ENCODE data around the gene ATP13A1.

DNA sequence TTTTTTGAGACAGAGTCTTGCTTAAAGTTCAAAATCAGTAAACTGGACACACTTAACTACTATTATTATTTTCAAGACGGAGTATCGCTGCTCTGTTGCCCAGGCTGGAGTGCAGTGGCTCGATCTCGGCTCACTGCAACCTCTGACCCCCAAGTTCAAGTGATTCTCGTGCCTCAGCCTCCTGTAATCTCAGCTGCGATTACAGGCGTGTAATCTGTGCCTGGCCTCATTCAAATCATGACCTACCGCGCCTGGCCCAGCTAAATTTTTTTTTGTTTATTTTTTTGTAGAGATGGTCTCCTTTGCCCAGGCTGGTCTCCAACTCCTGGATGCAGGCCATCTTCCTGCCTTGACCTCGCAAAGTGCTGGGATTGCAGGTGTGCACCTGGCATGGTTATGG is 28.2 kb upstream of the ATP13A1 start:
- TF ChIP-seq POLR2A (IDR thresholded peaks at IDR 0.05; ENCODE audit: low read depth): no peak
- TF ChIP-seq POLR2AphosphoS5 (IDR thresholded peaks at IDR 0.05): no peak
- TF ChIP-seq, protein P1, sequence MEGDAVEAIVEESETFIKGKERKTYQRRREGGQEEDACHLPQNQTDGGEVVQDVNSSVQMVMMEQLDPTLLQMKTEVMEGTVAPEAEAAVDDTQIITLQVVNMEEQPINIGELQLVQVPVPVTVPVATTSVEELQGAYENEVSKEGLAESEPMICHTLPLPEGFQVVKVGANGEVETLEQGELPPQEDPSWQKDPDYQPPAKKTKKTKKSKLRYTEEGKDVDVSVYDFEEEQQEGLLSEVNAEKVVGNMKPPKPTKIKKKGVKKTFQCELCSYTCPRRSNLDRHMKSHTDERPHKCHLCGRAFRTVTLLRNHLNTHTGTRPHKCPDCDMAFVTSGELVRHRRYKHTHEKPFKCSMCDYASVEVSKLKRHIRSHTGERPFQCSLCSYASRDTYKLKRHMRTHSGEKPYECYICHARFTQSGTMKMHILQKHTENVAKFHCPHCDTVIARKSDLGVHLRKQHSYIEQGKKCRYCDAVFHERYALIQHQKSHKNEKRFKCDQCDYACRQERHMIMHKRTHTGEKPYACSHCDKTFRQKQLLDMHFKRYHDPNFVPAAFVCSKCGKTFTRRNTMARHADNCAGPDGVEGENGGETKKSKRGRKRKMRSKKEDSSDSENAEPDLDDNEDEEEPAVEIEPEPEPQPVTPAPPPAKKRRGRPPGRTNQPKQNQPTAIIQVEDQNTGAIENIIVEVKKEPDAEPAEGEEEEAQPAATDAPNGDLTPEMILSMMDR (IDR thresholded peaks at IDR 0.05): no peak
- TF ChIP-seq EP300 (IDR thresholded peaks at IDR 0.05): no peak

Measured in esophagus muscularis mucosa (tissue), 4 donors.